Nephron progenitor cell (in vitro differentiated cells): Measurements from ENCODE around the gene MED6.

Source experiments
- DNase-seq: peaks from one replicate; pipeline ENCODE4 v3.0.0; 2021
- H3K27ac Mint-ChIP-seq: 2 replicates; pipeline ENCODE4 v1.8.0; 2021; ENCODE audit warnings: mild to moderate bottlenecking, moderate library complexity, mixed read lengths
- H3K27me3 Mint-ChIP-seq: 2 replicates; pipeline ENCODE4 v1.8.0; 2021; ENCODE audit warnings: mild to moderate bottlenecking, low read depth, mixed read lengths; ENCODE audit not compliant: poor library complexity
- H3K36me3 Mint-ChIP-seq: 2 replicates; pipeline ENCODE4 v1.8.0; 2021; ENCODE audit warnings: low read depth, mixed read lengths
- H3K4me1 Mint-ChIP-seq: 2 replicates; pipeline ENCODE4 v1.8.0; 2021; ENCODE audit warnings: mixed read lengths
- H3K4me3 Mint-ChIP-seq: 2 replicates; pipeline ENCODE4 v1.8.0; 2021; ENCODE audit warnings: mild to moderate bottlenecking, moderate library complexity, mixed read lengths
- H3K9me3 Mint-ChIP-seq: 2 replicates; pipeline ENCODE4 v1.8.0; 2021; ENCODE audit warnings: mild to moderate bottlenecking, moderate library complexity, mixed read lengths
- TF ChIP-seq, protein P1 (sequence below): fragments of 200-600 bp; sonication (generic); IDR thresholded peaks from 2 replicates; pipeline ENCODE4 v1.5.0; 2021; ENCODE audit warnings: antibody characterized with exemption

Gene MED6

DNA sequence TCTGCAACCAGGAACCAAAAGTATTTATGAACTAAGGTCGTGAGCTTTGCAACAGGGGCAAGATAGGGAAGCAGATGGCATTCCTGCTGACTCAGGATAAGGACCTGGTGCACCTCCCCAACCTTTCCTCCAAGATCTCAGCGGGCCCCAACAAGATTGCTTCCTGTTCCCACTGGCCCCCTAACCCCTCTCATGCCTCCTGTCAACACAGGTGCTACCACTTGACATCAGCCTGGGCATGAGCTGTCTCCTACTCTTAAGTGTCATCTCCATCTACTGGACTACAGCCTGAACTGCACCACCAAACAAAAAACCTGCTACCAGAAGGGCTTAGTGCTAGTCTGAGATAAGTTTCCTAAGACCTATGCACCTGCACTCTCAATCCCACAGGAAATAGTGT lies 32.7 kb downstream of the MED6 start:
- peaks cover 38% of the 10 kb centered on the region for H3K9me3 Mint-ChIP-seq
- H3K4me3 Mint-ChIP-seq: no peak overlapping the region
- no peak overlapping the region for H3K27ac Mint-ChIP-seq
- TF ChIP-seq, protein P1, sequence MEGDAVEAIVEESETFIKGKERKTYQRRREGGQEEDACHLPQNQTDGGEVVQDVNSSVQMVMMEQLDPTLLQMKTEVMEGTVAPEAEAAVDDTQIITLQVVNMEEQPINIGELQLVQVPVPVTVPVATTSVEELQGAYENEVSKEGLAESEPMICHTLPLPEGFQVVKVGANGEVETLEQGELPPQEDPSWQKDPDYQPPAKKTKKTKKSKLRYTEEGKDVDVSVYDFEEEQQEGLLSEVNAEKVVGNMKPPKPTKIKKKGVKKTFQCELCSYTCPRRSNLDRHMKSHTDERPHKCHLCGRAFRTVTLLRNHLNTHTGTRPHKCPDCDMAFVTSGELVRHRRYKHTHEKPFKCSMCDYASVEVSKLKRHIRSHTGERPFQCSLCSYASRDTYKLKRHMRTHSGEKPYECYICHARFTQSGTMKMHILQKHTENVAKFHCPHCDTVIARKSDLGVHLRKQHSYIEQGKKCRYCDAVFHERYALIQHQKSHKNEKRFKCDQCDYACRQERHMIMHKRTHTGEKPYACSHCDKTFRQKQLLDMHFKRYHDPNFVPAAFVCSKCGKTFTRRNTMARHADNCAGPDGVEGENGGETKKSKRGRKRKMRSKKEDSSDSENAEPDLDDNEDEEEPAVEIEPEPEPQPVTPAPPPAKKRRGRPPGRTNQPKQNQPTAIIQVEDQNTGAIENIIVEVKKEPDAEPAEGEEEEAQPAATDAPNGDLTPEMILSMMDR: peak; percentile 25
- DNase-seq: peak; percentile 3
- H3K27me3 Mint-ChIP-seq: peaks cover 4% of the 10 kb centered on the region
- peaks cover 94% of the 10 kb centered on the region for H3K36me3 Mint-ChIP-seq
- H3K4me1 Mint-ChIP-seq: no peaks in the 10 kb centered on the region

DNA sequence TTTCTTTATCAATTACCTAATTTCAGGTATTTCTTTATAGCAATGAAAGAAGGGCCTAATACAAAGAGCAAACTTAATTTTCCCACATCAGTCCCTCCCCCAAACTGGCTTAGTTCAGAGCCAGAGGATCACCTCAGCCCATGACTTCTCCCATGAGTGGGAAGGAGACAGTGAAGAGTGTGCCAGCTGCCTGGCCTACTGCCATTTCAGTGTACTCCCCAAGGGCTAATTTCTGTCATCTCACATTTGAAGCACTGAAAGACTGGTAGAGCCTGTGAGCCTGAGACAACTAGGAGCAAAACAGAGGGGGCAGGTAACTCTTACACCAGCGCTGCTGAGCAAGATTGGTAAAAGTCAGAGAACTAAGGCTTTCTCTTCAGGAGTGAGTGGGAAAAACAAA lies 36.6 kb downstream of the MED6 start:
- TF ChIP-seq, protein P1: no peak
- no peak overlapping the region for H3K4me3 Mint-ChIP-seq
- H3K27ac Mint-ChIP-seq: peak overlapping the region; percentile 34
- peaks cover 96% of the 10 kb centered on the region for H3K36me3 Mint-ChIP-seq
- H3K4me1 Mint-ChIP-seq: no peaks in the 10 kb centered on the region
- DNase-seq: no peak
- H3K9me3 Mint-ChIP-seq: peaks cover 60% of the 10 kb centered on the region
- H3K27me3 Mint-ChIP-seq: peaks cover 4% of the 10 kb centered on the region

DNA sequence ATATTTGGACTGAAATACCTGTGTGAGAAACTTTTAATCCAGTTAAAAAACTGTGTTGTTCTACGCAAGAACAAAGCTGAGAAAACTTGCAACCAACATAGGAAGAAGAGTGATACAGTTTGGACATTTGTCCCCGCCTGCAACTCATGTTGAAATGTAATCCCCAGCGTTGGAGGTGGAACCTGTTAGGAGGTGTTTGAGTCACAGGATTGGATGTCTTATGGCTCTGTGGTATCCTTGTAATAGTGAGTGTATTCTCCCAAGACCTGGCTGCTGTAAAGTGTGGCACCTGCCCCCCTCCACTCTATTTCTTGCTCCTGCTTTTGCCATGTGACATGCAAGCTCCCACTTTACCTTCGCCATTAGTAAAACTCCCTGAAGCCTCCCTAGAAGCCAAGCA lies 37.0 kb downstream of the MED6 start:
- H3K36me3 Mint-ChIP-seq: peaks cover 91% of the 10 kb centered on the region
- no peaks in the 10 kb centered on the region for H3K4me1 Mint-ChIP-seq
- no peak overlapping the region for H3K4me3 Mint-ChIP-seq
- TF ChIP-seq, protein P1: no peak
- peaks cover 60% of the 10 kb centered on the region for H3K9me3 Mint-ChIP-seq
- H3K27ac Mint-ChIP-seq: no peak overlapping the region
- H3K27me3 Mint-ChIP-seq: peaks cover 4% of the 10 kb centered on the region
- DNase-seq: no peak

DNA sequence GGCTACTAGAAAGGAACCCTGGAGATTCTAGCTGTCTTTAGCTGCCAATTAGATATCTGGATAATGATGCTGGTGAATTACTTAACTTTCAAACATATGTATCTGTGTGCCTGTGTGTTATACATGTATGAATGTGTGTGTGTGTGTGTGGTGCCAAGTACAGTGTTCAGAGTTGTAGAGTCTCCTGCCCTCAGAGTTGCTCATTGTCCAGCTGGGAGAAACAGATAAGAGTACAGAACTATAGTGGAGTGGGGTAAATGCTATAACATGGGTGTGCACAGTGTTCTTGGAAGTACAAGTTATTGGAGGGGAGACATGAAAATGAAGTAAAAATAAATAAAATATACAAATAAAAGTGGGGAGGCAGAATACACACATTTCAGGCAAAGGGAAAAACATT lies 42.1 kb downstream of the MED6 start:
- peaks cover 5% of the 10 kb centered on the region for H3K27me3 Mint-ChIP-seq
- H3K27ac Mint-ChIP-seq: no peak overlapping the region
- peaks cover 50% of the 10 kb centered on the region for H3K36me3 Mint-ChIP-seq

DNA sequence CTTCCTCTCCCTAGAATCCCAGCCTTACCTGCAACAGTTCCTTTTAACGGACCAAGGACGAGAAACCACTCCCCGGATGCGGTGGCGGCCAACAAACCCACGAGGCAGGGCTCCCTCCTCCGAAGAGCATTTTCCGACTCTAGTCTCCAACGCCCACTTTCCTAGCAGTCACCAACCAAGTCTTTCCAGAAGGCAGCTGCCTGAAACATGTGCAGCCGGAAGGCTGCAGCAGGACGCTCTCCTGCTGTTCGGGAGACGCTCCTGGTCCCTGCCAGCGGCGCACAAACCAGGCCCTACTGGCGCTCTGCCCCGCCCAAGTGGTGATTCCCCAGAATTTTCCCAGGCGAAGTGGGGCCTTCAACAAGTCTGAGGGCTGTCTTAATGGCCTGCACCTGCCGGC lies 44.6 kb downstream of the MED6 start:
- Mint-ChIP-seq H3K36me3 (peaks cover 25% of the 10 kb centered on the region), H3K4me1 (no peaks in the 10 kb centered on the region), H3K27ac (no peak overlapping the region), H3K9me3 (peaks cover 12% of the 10 kb centered on the region), H3K4me3 (no peak overlapping the region), H3K27me3 (peaks cover 5% of the 10 kb centered on the region)
- DNase-seq: no peak
- TF ChIP-seq, protein P1: no peak

More for the DNA sequence above, 42.1 kb downstream of the MED6 start:
- Mint-ChIP-seq H3K4me1 (no peaks in the 10 kb centered on the region), H3K9me3 (peaks cover 33% of the 10 kb centered on the region), H3K4me3 (no peak overlapping the region)
- DNase-seq: no peak
- TF ChIP-seq, protein P1: no peak

- H3K9me3 Mint-ChIP-seq: peaks cover 71% of the 10 kb centered on the region
- H3K27ac Mint-ChIP-seq: no peak overlapping the region
- H3K27me3 Mint-ChIP-seq: peaks cover 4% of the 10 kb centered on the region
- DNase-seq: no peak
- no peak overlapping the region for H3K4me3 Mint-ChIP-seq
- peaks cover 53% of the 10 kb centered on the region for H3K36me3 Mint-ChIP-seq
- no peaks in the 10 kb centered on the region for H3K4me1 Mint-ChIP-seq
- TF ChIP-seq, protein P1: no peak
Observed at GRCh38 chr14:70538087-70538486, 62.4 kb downstream of the MED6 start.
